ENCODE results near the gene IL2RA.

IL2RA gene

DNA sequence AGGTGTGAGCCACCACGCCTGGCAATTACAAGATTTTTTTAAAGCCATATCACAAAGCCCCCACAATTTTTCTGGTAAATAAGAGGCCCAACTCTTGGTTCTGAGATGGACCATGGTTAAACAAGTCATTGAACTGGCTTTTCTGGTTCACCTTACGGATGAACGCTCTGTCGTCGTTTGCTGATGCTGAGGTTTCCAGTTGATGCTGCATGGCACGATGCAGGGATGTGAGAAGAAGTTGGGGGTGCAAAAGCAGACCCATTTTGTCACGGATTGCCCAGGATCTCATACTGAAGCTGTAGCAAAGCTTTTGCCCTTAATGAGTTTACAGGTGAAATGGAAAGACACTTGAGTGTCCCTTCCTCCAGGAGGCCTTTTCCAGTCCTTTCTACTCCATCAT, 2.0 kb upstream of the IL2RA start:
- no peak overlapping the region for H3K27ac Mint-ChIP-seq
- TF ChIP-seq, protein P1, sequence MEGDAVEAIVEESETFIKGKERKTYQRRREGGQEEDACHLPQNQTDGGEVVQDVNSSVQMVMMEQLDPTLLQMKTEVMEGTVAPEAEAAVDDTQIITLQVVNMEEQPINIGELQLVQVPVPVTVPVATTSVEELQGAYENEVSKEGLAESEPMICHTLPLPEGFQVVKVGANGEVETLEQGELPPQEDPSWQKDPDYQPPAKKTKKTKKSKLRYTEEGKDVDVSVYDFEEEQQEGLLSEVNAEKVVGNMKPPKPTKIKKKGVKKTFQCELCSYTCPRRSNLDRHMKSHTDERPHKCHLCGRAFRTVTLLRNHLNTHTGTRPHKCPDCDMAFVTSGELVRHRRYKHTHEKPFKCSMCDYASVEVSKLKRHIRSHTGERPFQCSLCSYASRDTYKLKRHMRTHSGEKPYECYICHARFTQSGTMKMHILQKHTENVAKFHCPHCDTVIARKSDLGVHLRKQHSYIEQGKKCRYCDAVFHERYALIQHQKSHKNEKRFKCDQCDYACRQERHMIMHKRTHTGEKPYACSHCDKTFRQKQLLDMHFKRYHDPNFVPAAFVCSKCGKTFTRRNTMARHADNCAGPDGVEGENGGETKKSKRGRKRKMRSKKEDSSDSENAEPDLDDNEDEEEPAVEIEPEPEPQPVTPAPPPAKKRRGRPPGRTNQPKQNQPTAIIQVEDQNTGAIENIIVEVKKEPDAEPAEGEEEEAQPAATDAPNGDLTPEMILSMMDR (IDR thresholded peaks at IDR 0.05; ENCODE audit: unreplicated experiment in 3 of 3) = no peak
- H3K9me3 Mint-ChIP-seq = no peaks in the 10 kb centered on the region
- no peaks in the 10 kb centered on the region for H3K36me3 Mint-ChIP-seq (ENCODE audit: low read depth)
- peaks cover 19% of the 10 kb centered on the region for H3K27me3 Mint-ChIP-seq (ENCODE audit: low read depth)
- H3K4me3 Mint-ChIP-seq = no peak overlapping the region
- H3K4me1 Mint-ChIP-seq = no peaks in the 10 kb centered on the region

DNA sequence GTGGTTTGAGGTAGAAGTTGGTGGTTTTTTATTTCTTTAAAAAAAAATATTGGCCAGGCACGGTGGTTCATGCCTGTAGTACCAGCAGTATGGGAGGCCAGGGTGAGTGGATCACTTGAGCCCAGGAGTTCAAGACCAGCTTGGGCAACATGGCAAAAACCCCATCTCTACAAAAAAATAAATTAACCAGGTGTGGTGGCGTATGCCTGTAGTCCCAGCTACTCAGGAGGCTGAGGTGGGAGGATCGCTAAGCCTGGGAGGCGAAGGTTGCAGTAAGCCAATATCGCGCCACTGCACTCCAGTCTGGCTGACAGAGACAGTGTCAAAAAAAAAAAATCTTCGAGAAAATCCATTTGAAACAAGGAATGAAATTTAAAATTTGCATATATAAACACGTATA, 1.1 kb downstream of the IL2RA start:
- H3K4me1 Mint-ChIP-seq = no peaks in the 10 kb centered on the region
- no peak overlapping the region for H3K27ac Mint-ChIP-seq
- TF ChIP-seq, protein P1 (IDR thresholded peaks at IDR 0.05; ENCODE audit: unreplicated experiment in 3 of 3) = no peak
- no peaks in the 10 kb centered on the region for H3K9me3 Mint-ChIP-seq
- H3K36me3 Mint-ChIP-seq (ENCODE audit: low read depth) = no peaks in the 10 kb centered on the region
- H3K27me3 Mint-ChIP-seq (ENCODE audit: low read depth) = peaks cover 13% of the 10 kb centered on the region
- no peak overlapping the region for H3K4me3 Mint-ChIP-seq

DNA sequence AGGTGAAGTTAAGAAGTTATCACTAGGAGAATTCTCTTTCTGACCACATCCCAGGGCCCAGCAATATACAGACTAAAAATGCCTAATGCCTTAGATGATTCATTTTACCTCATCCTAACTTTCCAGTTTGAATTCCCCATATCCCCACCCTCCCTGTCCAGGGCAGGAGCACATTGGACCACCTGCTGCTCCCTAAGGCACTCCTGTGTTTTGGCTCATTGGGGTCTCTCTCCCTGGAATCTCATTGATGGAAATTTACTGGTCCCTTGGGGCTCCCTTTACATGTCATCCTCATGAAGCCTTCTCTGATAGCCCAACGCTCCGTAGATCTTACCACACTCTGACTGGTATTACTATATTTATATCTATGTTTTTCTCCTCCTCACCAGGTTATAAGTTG, 2.7 kb downstream of the IL2RA start:
- Mint-ChIP-seq H3K36me3 (ENCODE audit: low read depth) (no peaks in the 10 kb centered on the region), H3K9me3 (no peaks in the 10 kb centered on the region), H3K4me1 (no peaks in the 10 kb centered on the region), H3K27me3 (ENCODE audit: low read depth) (peaks cover 18% of the 10 kb centered on the region), H3K4me3 (no peak overlapping the region), H3K27ac (no peak overlapping the region)
- TF ChIP-seq, protein P1 (IDR thresholded peaks at IDR 0.05; ENCODE audit: unreplicated experiment in 3 of 3) = no peak

DNA sequence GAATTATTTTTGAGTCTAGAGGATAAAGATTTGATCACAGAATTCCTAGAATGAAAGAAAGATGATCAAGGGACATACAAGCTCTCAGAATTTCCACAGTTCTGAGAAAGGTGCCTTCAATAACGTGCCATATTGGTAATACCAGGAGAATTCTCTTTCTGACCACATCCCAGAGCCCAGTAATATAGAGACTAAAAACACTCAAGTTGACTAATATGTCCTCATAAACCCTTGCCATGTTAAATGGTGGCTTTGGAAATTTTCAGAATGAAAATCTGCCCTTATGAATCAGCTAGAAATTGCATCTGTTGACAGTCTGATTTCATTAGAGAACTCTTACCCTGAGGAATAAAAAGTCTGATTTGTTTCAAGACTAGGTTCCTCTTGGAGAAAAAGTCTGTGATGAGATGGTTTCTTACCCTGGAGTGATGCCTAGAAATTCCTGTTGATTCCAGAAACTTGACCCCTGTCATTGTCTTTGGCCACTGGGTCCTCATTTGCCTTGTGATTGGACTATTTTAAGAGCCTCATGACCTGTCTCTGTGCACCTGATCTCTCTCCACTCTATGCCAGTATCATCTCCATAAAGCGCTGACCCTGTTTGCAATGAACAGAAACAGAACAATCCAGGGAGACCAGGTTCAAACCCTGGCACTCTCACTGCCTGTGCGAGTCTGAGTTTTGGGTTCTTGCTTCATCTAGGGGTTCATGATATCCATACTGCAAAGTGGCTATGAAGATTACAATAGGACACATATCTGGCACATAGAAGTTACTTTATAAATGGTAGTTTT, 3.3 kb downstream of the IL2RA start:
- no peaks in the 10 kb centered on the region for H3K36me3 Mint-ChIP-seq (ENCODE audit: low read depth)
- TF ChIP-seq, protein P1 (IDR thresholded peaks at IDR 0.05; ENCODE audit: unreplicated experiment in 3 of 3) = no peak
- H3K27ac Mint-ChIP-seq = no peak overlapping the region
- no peaks in the 10 kb centered on the region for H3K4me1 Mint-ChIP-seq
- peaks cover 21% of the 10 kb centered on the region for H3K27me3 Mint-ChIP-seq (ENCODE audit: low read depth)
- H3K9me3 Mint-ChIP-seq = no peaks in the 10 kb centered on the region
- no peak overlapping the region for H3K4me3 Mint-ChIP-seq

DNA sequence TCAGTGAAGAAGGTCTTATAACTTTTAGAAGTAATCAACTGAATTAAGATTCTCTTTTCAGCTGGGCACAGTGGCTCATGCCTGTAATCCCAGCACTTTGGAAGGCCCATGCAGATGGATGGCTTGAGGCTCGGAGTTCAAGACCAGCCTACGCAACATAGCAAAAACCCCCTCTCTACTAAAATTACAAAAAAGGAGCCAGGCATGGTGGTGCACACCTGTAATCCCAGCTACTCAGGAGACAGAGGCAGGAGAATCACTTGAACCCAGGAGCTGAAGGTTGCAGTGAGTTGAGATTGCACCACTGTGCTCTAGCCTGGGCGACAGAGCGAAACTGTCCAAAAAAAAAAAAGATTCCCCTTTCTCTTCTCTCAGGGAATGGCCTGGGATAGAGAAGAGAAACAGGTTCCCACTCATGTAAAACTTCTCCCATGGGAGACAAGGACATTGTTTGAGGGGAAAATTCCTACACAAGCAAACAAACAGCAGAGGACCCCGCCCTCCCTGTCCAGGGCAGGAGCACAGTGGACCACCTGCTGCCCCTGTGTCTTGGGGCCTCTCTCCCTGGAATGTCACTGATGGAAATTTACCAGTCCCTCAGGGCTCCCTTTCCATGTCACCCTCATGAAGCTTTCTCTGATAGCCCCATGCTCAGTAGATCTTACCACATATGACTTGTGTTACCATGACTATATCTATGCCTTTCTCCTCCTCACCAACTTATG, 5.6 kb downstream of the IL2RA start:
- Mint-ChIP-seq H3K9me3 (no peaks in the 10 kb centered on the region), H3K27me3 (ENCODE audit: low read depth) (peaks cover 31% of the 10 kb centered on the region), H3K36me3 (ENCODE audit: low read depth) (no peaks in the 10 kb centered on the region), H3K27ac (no peak overlapping the region), H3K4me3 (no peak overlapping the region), H3K4me1 (no peaks in the 10 kb centered on the region)
- TF ChIP-seq, protein P1 (IDR thresholded peaks at IDR 0.05; ENCODE audit: unreplicated experiment in 3 of 3) = no peak
